ENCODE data around the gene MPND. TPM values are rescaled to one million over a fixed set of nuclear protein-coding genes. Genes with fewer than 3 reads are reported as not detected.

The MPND gene
- total RNA-seq, 6 donors from 2014 or later: 7.7 to 37.1 (median 15.6) TPM

- 71 to 76% methylated on average over 12 to 27 of the region's 27 CpGs for WGBS, 2 donors
- ATAC-seq (ENCODE audit: low FRiP score in 2 of 2) (no peak), DNase-seq (peak in 1 of 2 donors; percentile 61)
- TF ChIP-seq EP300 (IDR thresholded peaks at IDR 0.05) (no peak), POLR2A (IDR thresholded peaks at IDR 0.05) (no peak), POLR2AphosphoS5 (IDR thresholded peaks at IDR 0.05) (no peak), CTCF (IDR thresholded peaks at IDR 0.05) (no peak)
- Histone ChIP-seq H3K27me3 (no peaks in the 10 kb centered on the region), H3K27ac (no peak overlapping the region), H3K9me3 (no peaks in the 10 kb centered on the region), H3K4me3 (no peak overlapping the region), H3K4me1 (no peaks in the 10 kb centered on the region), H3K36me3 (no peaks in the 10 kb centered on the region)
Measured at GRCh38 chr19:4297901-4298809, 45.2 kb upstream of the MPND start.

- Histone ChIP-seq H3K4me3 (no peak overlapping the region), H3K27me3 (peaks cover 0 to under 1% (median 0%) of the 10 kb centered on the region in 4 donors), H3K9me3 (no peaks in the 10 kb centered on the region), H3K27ac (no peak overlapping the region), H3K4me1 (no peaks in the 10 kb centered on the region), H3K36me3 (no peaks in the 10 kb centered on the region)
- ATAC-seq (ENCODE audit: low FRiP score in 2 of 2) (no peak), DNase-seq (no peak)
- TF ChIP-seq POLR2A (IDR thresholded peaks at IDR 0.05) (no peak), CTCF (IDR thresholded peaks at IDR 0.05) (no peak), POLR2AphosphoS5 (IDR thresholded peaks at IDR 0.05) (no peak), EP300 (IDR thresholded peaks at IDR 0.05) (no peak)
- WGBS, 2 donors: 79 to 91% methylated on average over 7 to 8 of the region's 8 CpGs
Measured at GRCh38 chr19:4298810-4299550, 44.4 kb upstream of the MPND start.

GRCh38 chr19:4300589-4300988 lies 42.8 kb upstream of the MPND start:
- no peak for DNase-seq
- 83 to 88% methylated on average over 3 of the region's 3 CpGs for WGBS, 2 donors
- Histone ChIP-seq H3K27me3 (peaks cover 0 to 14% (median 3%) of the 10 kb centered on the region in 4 donors), H3K9me3 (no peaks in the 10 kb centered on the region), H3K36me3 (no peaks in the 10 kb centered on the region), H3K27ac (no peak overlapping the region), H3K4me1 (peaks cover 0 to 6% (median 5%) of the 10 kb centered on the region in 4 donors), H3K4me3 (no peak overlapping the region)
- no peak for TF ChIP-seq POLR2A (IDR thresholded peaks at IDR 0.05)
- no peak for TF ChIP-seq CTCF (IDR thresholded peaks at IDR 0.05)
- no peak for TF ChIP-seq EP300 (IDR thresholded peaks at IDR 0.05)
- no peak for TF ChIP-seq POLR2AphosphoS5 (IDR thresholded peaks at IDR 0.05)
- ATAC-seq (ENCODE audit: low FRiP score in 2 of 2): no peak

- TF ChIP-seq POLR2A (IDR thresholded peaks at IDR 0.05): no peak
- DNase-seq: no peak
- H3K9me3 ChIP-seq: no peaks in the 10 kb centered on the region
- H3K4me3 ChIP-seq: no peak overlapping the region
- peaks cover 0 to 6% (median 5%) of the 10 kb centered on the region in 4 donors for H3K4me1 ChIP-seq
- no peaks in the 10 kb centered on the region for H3K36me3 ChIP-seq
- ATAC-seq (ENCODE audit: low FRiP score in 2 of 2): no peak
- WGBS, 2 donors: 49 to 50% methylated on average over 13 of the region's 13 CpGs
- no peak overlapping the region for H3K27ac ChIP-seq
- peaks cover 0 to 14% (median 3%) of the 10 kb centered on the region in 4 donors for H3K27me3 ChIP-seq
Measured at GRCh38 chr19:4301590-4302242, 41.6 kb upstream of the MPND start.

- 59 to 61% methylated on average over 4 to 7 of the region's 8 CpGs for WGBS, 2 donors
- Histone ChIP-seq H3K4me1 (peaks cover 0 to 6% (median 5%) of the 10 kb centered on the region in 4 donors), H3K36me3 (no peaks in the 10 kb centered on the region), H3K9me3 (no peaks in the 10 kb centered on the region), H3K27me3 (peaks cover 0 to 14% (median 3%) of the 10 kb centered on the region in 4 donors), H3K27ac (no peak within 1 kb of the TSS), H3K4me3 (no peak within 1 kb of the TSS)
- TF ChIP-seq CTCF (IDR thresholded peaks at IDR 0.05) (no peak), POLR2A (IDR thresholded peaks at IDR 0.05) (no peak), POLR2AphosphoS5 (IDR thresholded peaks at IDR 0.05) (no peak), EP300 (IDR thresholded peaks at IDR 0.05) (no peak)
- ATAC-seq (ENCODE audit: low FRiP score in 2 of 2): no peak
- no peak for DNase-seq
Measured at GRCh38 chr19:4302243-4302640, 41.1 kb upstream of the MPND start, which contains the start of gene TMIGD2. Gene TMIGD2 (minus strand): TSS chr19:4302389. CDS start chr19:4302385, 4 bp downstream.
